GM10248 (cell line): Measurements from ENCODE around the gene NPR1.

Experiments used
- CTCF ChIA-PET: fragments of 300-600 bp; sonication (Branson Sonifier 250); formaldehyde crosslinking; extraction: SDS; loops from one replicate; lab custom pipeline; 2021; ENCODE audit warnings: antibody characterized with exemption; lab: Yijun Ruan, JAX
- POLR2A ChIA-PET: fragments of 350-650 bp; sonication (Branson Sonifier 250); formaldehyde crosslinking; extraction: SDS; loops from one replicate; lab custom pipeline; 2020; ENCODE audit warnings: antibody characterized with exemption; lab: Yijun Ruan, JAX
- DNase-seq: peaks from one replicate; pipeline ENCODE4 v3.0.0; 2012; ENCODE audit errors: extremely low spot score
- CTCF ChIP-seq: IDR thresholded peaks from 2 replicates; pipeline ENCODE4 v1.5.1; 2012; ENCODE audit warnings: mild to moderate bottlenecking, low read depth; ENCODE audit errors: extremely low read depth, missing control alignments, control extremely low read depth

NPR1 gene

GRCh38 chr1:153678519-153679336 is at the start of gene NPR1:
TSS of gene NPR1 (plus strand) at chr1:153678688. CDS start at chr1:153679109, 421 bp downstream.
- DNase-seq: no peak
- TF ChIP-seq CTCF: no peak
- ChIA-PET CTCF (interaction anchor here (1.0 to 2.9 kb wide), 17 partner anchors 8 to 316 kb away, joined by 3 to 18 read pairs (median 4); partner anchors contain the start of genes CREB3L4, ILF2 and RAB13), POLR2A (no interaction called here)

DNA sequence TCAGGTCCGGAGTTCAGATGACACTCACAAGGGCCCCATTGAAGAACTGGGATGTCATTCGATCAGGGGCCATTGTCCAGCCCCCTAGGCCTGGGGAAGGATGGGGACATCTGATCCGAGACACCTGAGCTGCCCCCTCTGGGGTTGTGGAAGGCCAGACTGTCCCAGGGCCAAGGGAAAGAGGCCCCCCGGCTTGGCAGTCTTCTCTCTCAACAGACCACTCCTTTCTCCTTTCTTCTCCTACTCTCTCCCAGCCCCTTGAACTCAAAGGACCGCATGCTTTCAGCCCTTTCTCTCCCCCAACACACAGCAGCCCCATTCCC is 49.2 kb upstream of the NPR1 start:
- ChIA-PET POLR2A (no interaction called here), CTCF (interaction anchor here (1.2 to 6.6 kb wide), 5 partner anchors 11 to 119 kb away, joined by 4 to 105 read pairs (median 11); partner anchors contain the start of gene S100A14)
- no peak for TF ChIP-seq CTCF
- DNase-seq: no peak

DNA sequence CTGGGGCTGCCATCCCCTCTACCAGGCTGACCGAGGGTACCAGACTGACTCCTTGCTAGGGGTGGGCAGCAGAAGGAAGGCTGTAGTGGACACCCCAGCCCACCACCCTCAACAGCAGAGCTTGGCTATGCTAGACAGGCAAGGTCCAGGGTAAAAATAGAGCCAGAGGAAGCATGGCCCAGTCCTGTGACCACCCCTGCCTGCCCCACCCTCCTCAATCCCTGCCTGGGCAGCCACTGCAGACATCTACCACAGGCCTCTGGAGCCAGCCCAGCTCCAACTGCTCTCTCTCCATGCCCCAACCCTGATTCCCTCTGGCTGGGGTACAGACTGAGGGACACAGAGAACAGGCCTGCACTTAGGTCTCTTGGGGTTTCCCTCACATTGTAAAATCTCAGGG is 48.5 kb upstream of the NPR1 start:
- no peak for TF ChIP-seq CTCF
- no peak for DNase-seq
- POLR2A ChIA-PET: interaction anchor here (0.5 to 0.6 kb wide), 2 partner anchors 67 to 363 kb away, joined by 3 to 5 read pairs; no protein-coding TSS in a partner anchor
- CTCF ChIA-PET: interaction anchor here (0.9 to 6.6 kb wide), 6 partner anchors 12 to 119 kb away, joined by 3 to 105 read pairs (median 4); partner anchors contain the start of gene S100A14

GRCh38 chr1:153630384-153630783 is 48.1 kb upstream of the NPR1 start:
- ChIA-PET POLR2A (interaction anchor here (0.5 to 0.7 kb wide), 3 partner anchors 67 to 363 kb away, joined by 3 to 5 read pairs (median 3); no protein-coding TSS in a partner anchor), CTCF (interaction anchor here (0.8 to 6.6 kb wide), 6 partner anchors 12 to 120 kb away, joined by 3 to 105 read pairs (median 4); partner anchors contain the start of gene S100A14)
- DNase-seq: no peak
- TF ChIP-seq CTCF: no peak

- no peak for DNase-seq
- ChIA-PET POLR2A (interaction anchor here (0.7 kb wide), 1 partner anchor 123 kb away, joined by 3 read pairs; no protein-coding TSS in a partner anchor), CTCF (interaction anchor here (0.8 to 6.6 kb wide), 5 partner anchors 13 to 121 kb away, joined by 3 to 105 read pairs (median 4); partner anchors contain the start of gene S100A14)
- TF ChIP-seq CTCF: no peak
These were observed 47.2 kb upstream of the NPR1 start for GRCh38 chr1:153631047-153632022.
